Neural crest cell (in vitro differentiated cells): ENCODE data around the gene ABCA8. TPM values are rescaled to one million over a fixed set of nuclear protein-coding genes. Genes with fewer than 3 reads are reported as not detected.

Experiments
- DNase-seq: peaks from one replicate; pipeline ENCODE4 v3.0.0; 2021; ENCODE audit warnings: low read depth, mixed read lengths, low spot score
- H3K27ac Mint-ChIP-seq: one replicate; pipeline ENCODE4 v1.8.0; 2021; ENCODE audit warnings: mild to moderate bottlenecking, mixed read lengths; ENCODE audit not compliant: unreplicated experiment
- H3K27me3 Mint-ChIP-seq: 2 replicates; pipeline ENCODE4 v1.8.0; 2021; ENCODE audit warnings: low read depth, mild to moderate bottlenecking, mixed read lengths
- H3K36me3 Mint-ChIP-seq: 2 replicates; pipeline ENCODE4 v1.8.0; 2021; ENCODE audit warnings: low read depth, mild to moderate bottlenecking, mixed read lengths
- H3K4me1 Mint-ChIP-seq: 2 replicates; pipeline ENCODE4 v1.8.0; 2021; ENCODE audit warnings: mixed read lengths
- H3K4me3 Mint-ChIP-seq: one replicate; pipeline ENCODE4 v1.8.0; 2021; ENCODE audit warnings: mild to moderate bottlenecking, mixed read lengths
- H3K9me3 Mint-ChIP-seq: 2 replicates; pipeline ENCODE4 v1.8.0; 2021; ENCODE audit warnings: mixed read lengths
- CTCF ChIP-seq: fragments of 200-600 bp; sonication (generic); conservative IDR thresholded peaks from 2 replicates; pipeline ENCODE4 v1.5.0; 2021; ENCODE audit warnings: antibody characterized with exemption, mild to moderate bottlenecking
- total RNA-seq: library from RNA; stranded (reverse); gene quantifications from 2 replicates; pipeline ENCODE4 v1.2.1, GENCODE V29; 2021

Gene ABCA8
- total RNA-seq, 1 donor from 2014 or later: 12.1 TPM

- no peaks in the 10 kb centered on the region for H3K4me1 Mint-ChIP-seq
- TF ChIP-seq CTCF: no peak
- no peaks in the 10 kb centered on the region for H3K27me3 Mint-ChIP-seq
- H3K4me3 Mint-ChIP-seq: no peak overlapping the region
- H3K36me3 Mint-ChIP-seq: no peaks in the 10 kb centered on the region
- peaks cover 8% of the 10 kb centered on the region for H3K9me3 Mint-ChIP-seq
- no peak overlapping the region for H3K27ac Mint-ChIP-seq
- DNase-seq: no peak
Measured at GRCh38 chr17:68943123-68943811, 11.9 kb downstream of the ABCA8 start.

GRCh38 chr17:68942389-68942788, 12.8 kb downstream of the ABCA8 start:
- Mint-ChIP-seq H3K27ac (no peak overlapping the region), H3K4me3 (no peak overlapping the region), H3K27me3 (no peaks in the 10 kb centered on the region), H3K36me3 (no peaks in the 10 kb centered on the region), H3K4me1 (no peaks in the 10 kb centered on the region), H3K9me3 (peaks cover 7% of the 10 kb centered on the region)
- DNase-seq: no peak
- no peak for TF ChIP-seq CTCF

GRCh38 chr17:68941761-68942160, 13.4 kb downstream of the ABCA8 start:
- no peak for TF ChIP-seq CTCF
- no peak for DNase-seq
- no peak overlapping the region for H3K27ac Mint-ChIP-seq
- H3K9me3 Mint-ChIP-seq: peaks cover 8% of the 10 kb centered on the region
- no peaks in the 10 kb centered on the region for H3K4me1 Mint-ChIP-seq
- no peaks in the 10 kb centered on the region for H3K27me3 Mint-ChIP-seq
- no peaks in the 10 kb centered on the region for H3K36me3 Mint-ChIP-seq
- no peak overlapping the region for H3K4me3 Mint-ChIP-seq

GRCh38 chr17:68939195-68939594, 16.0 kb downstream of the ABCA8 start:
- no peak overlapping the region for H3K27ac Mint-ChIP-seq
- peaks cover 7% of the 10 kb centered on the region for H3K36me3 Mint-ChIP-seq
- DNase-seq: no peak
- no peak overlapping the region for H3K4me3 Mint-ChIP-seq
- peaks cover 12% of the 10 kb centered on the region for H3K9me3 Mint-ChIP-seq
- no peaks in the 10 kb centered on the region for H3K4me1 Mint-ChIP-seq
- H3K27me3 Mint-ChIP-seq: no peaks in the 10 kb centered on the region
- no peak for TF ChIP-seq CTCF

- H3K27me3 Mint-ChIP-seq: no peaks in the 10 kb centered on the region
- TF ChIP-seq CTCF: no peak
- H3K27ac Mint-ChIP-seq: no peak overlapping the region
- no peak overlapping the region for H3K4me3 Mint-ChIP-seq
- no peaks in the 10 kb centered on the region for H3K4me1 Mint-ChIP-seq
- H3K9me3 Mint-ChIP-seq: peaks cover 12% of the 10 kb centered on the region
- no peak for DNase-seq
- peaks cover 7% of the 10 kb centered on the region for H3K36me3 Mint-ChIP-seq
Measured at GRCh38 chr17:68937890-68938514, 17.2 kb downstream of the ABCA8 start.
